ENCODE results near the gene OR4D1. TPM values are rescaled to one million over a fixed set of nuclear protein-coding genes. Genes with fewer than 3 reads are reported as not detected.

OR4D1 gene
- total RNA-seq, 1 experiment from 2014 or later = not detected

DNA sequence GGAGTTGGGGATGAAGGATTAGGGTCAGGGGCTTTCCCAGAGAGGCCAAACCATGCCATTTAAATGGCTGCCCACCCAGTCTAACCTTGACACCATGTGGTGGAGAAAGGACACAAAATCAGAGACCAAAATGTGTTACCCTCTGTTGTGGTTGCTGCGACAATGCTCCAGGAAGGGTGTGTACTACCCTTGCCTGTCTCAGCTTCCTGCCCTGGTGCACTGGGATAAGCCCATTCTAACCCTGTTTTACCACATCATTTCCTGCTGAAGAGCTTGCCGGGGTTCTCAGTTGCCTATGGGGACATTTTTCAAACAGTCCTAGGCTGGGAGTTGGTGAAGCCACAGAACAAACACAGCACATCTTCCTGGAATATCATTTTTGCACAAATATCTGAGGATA, 4.9 kb downstream of the OR4D1 start:
- Mint-ChIP-seq H3K27me3 (ENCODE audit: insufficient read depth, unreplicated experiment) (peaks cover 30% of the 10 kb centered on the region), H3K27ac (ENCODE audit: unreplicated experiment) (no peak overlapping the region), H3K9me3 (ENCODE audit: unreplicated experiment) (no peaks in the 10 kb centered on the region), H3K36me3 (ENCODE audit: insufficient read depth, unreplicated experiment) (no peaks in the 10 kb centered on the region), H3K4me3 (ENCODE audit: unreplicated experiment) (no peak overlapping the region), H3K4me1 (ENCODE audit: low read depth, unreplicated experiment) (no peaks in the 10 kb centered on the region)
- DNase-seq = no peak
- ChIA-PET CTCF (no interaction called here), POLR2A (no interaction called here)
- Histone ChIP-seq H3K27me3 (replicated peaks; ENCODE audit: control insufficient read depth, insufficient read depth, low read length) (peaks cover 1% of the 10 kb centered on the region), H3K36me3 (ENCODE audit: control insufficient read depth, insufficient read depth, low read length) (no peaks in the 10 kb centered on the region), H3K4me1 (no peaks in the 10 kb centered on the region), H3K9me3 (no peaks in the 10 kb centered on the region), H3K4me3 (ENCODE audit: low read depth, low read length) (no peak overlapping the region)
- intact Hi-C loops (cut with micrococcal nuclease; ENCODE audit: unreplicated experiment) = no loop called here
- no peak for TF ChIP-seq CTCF (IDR thresholded peaks at IDR 0.05; ENCODE audit: insufficient read depth in 1 of 2, low read depth in 1 of 2, low read length in 1 of 2, severe bottlenecking in 1 of 2, unreplicated experiment in 1 of 2)
- no TSS peak for BruUV-seq (replicated peaks)

GRCh38 chr17:58153671-58154070, 5.5 kb downstream of the OR4D1 start:
- no peaks in the 10 kb centered on the region for H3K4me1 ChIP-seq
- H3K36me3 Mint-ChIP-seq (ENCODE audit: insufficient read depth, unreplicated experiment) = no peaks in the 10 kb centered on the region
- H3K4me3 ChIP-seq (ENCODE audit: low read depth, low read length) = no peak overlapping the region
- H3K9me3 ChIP-seq = no peaks in the 10 kb centered on the region
- no peaks in the 10 kb centered on the region for H3K4me1 Mint-ChIP-seq (ENCODE audit: low read depth, unreplicated experiment)
- H3K4me3 Mint-ChIP-seq (ENCODE audit: unreplicated experiment) = no peak overlapping the region
- BruUV-seq (replicated peaks) = no TSS peak
- H3K27me3 ChIP-seq (replicated peaks; ENCODE audit: control insufficient read depth, insufficient read depth, low read length) = peaks cover 1% of the 10 kb centered on the region
- CTCF ChIA-PET = no interaction called here
- no peaks in the 10 kb centered on the region for H3K36me3 ChIP-seq (ENCODE audit: control insufficient read depth, insufficient read depth, low read length)
- peaks cover 26% of the 10 kb centered on the region for H3K27me3 Mint-ChIP-seq (ENCODE audit: insufficient read depth, unreplicated experiment)
- no peak for TF ChIP-seq CTCF (IDR thresholded peaks at IDR 0.05; ENCODE audit: insufficient read depth in 1 of 2, low read depth in 1 of 2, low read length in 1 of 2, severe bottlenecking in 1 of 2, unreplicated experiment in 1 of 2)
- POLR2A ChIA-PET = no interaction called here
- no peak overlapping the region for H3K27ac Mint-ChIP-seq (ENCODE audit: unreplicated experiment)
- no peak for DNase-seq
- H3K9me3 Mint-ChIP-seq (ENCODE audit: unreplicated experiment) = no peaks in the 10 kb centered on the region
- intact Hi-C loops (cut with micrococcal nuclease; ENCODE audit: unreplicated experiment) = no loop called here

GRCh38 chr17:58156839-58157803, 8.9 kb downstream of the OR4D1 start:
- no peaks in the 10 kb centered on the region for H3K9me3 Mint-ChIP-seq (ENCODE audit: unreplicated experiment)
- H3K36me3 Mint-ChIP-seq (ENCODE audit: insufficient read depth, unreplicated experiment) = no peaks in the 10 kb centered on the region
- H3K4me1 Mint-ChIP-seq (ENCODE audit: low read depth, unreplicated experiment) = no peaks in the 10 kb centered on the region
- POLR2A ChIA-PET = no interaction called here
- Histone ChIP-seq H3K4me3 (ENCODE audit: low read depth, low read length) (no peak overlapping the region), H3K4me1 (no peaks in the 10 kb centered on the region), H3K36me3 (ENCODE audit: control insufficient read depth, insufficient read depth, low read length) (no peaks in the 10 kb centered on the region), H3K27me3 (replicated peaks; ENCODE audit: control insufficient read depth, insufficient read depth, low read length) (peaks cover 2% of the 10 kb centered on the region), H3K9me3 (no peaks in the 10 kb centered on the region)
- no peak overlapping the region for H3K27ac Mint-ChIP-seq (ENCODE audit: unreplicated experiment)
- CTCF ChIA-PET = no interaction called here
- TF ChIP-seq CTCF (IDR thresholded peaks at IDR 0.05; ENCODE audit: insufficient read depth in 1 of 2, low read depth in 1 of 2, low read length in 1 of 2, severe bottlenecking in 1 of 2, unreplicated experiment in 1 of 2) = no peak
- no TSS peak for BruUV-seq (replicated peaks)
- peaks cover 19% of the 10 kb centered on the region for H3K27me3 Mint-ChIP-seq (ENCODE audit: insufficient read depth, unreplicated experiment)
- no peak for DNase-seq
- intact Hi-C loops (cut with micrococcal nuclease; ENCODE audit: unreplicated experiment) = no loop called here
- H3K4me3 Mint-ChIP-seq (ENCODE audit: unreplicated experiment) = no peak overlapping the region

Measured in Caco-2 (cell line).